ENCODE measurements around the gene ATP9B. TPM values are rescaled to one million over a fixed set of nuclear protein-coding genes. Genes with fewer than 3 reads are reported as not detected.

Gene ATP9B
- total RNA-seq, 2 donors from 2014 or later: 15.4 to 17.6 TPM

- Histone ChIP-seq H3K27ac (no peak overlapping the region), H3K36me3 (no peaks in the 10 kb centered on the region), H3K9me3 (no peaks in the 10 kb centered on the region), H3K27me3 (no peaks in the 10 kb centered on the region), H3K4me3 (no peak overlapping the region), H3K4me1 (no peaks in the 10 kb centered on the region)
- TF ChIP-seq, protein P1, sequence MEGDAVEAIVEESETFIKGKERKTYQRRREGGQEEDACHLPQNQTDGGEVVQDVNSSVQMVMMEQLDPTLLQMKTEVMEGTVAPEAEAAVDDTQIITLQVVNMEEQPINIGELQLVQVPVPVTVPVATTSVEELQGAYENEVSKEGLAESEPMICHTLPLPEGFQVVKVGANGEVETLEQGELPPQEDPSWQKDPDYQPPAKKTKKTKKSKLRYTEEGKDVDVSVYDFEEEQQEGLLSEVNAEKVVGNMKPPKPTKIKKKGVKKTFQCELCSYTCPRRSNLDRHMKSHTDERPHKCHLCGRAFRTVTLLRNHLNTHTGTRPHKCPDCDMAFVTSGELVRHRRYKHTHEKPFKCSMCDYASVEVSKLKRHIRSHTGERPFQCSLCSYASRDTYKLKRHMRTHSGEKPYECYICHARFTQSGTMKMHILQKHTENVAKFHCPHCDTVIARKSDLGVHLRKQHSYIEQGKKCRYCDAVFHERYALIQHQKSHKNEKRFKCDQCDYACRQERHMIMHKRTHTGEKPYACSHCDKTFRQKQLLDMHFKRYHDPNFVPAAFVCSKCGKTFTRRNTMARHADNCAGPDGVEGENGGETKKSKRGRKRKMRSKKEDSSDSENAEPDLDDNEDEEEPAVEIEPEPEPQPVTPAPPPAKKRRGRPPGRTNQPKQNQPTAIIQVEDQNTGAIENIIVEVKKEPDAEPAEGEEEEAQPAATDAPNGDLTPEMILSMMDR (IDR thresholded peaks at IDR 0.05): no peak
- no peak for DNase-seq (ENCODE audit: low spot score)
Observed at GRCh38 chr18:79384834-79385233, 315.6 kb downstream of the ATP9B start.

GRCh38 chr18:79385326-79385707 is 316.1 kb downstream of the ATP9B start:
- DNase-seq (ENCODE audit: low spot score): no peak
- TF ChIP-seq, protein P1 (IDR thresholded peaks at IDR 0.05): no peak
- H3K4me1 ChIP-seq: no peaks in the 10 kb centered on the region
- no peak overlapping the region for H3K4me3 ChIP-seq
- H3K9me3 ChIP-seq: no peaks in the 10 kb centered on the region
- H3K27ac ChIP-seq: no peak overlapping the region
- no peaks in the 10 kb centered on the region for H3K36me3 ChIP-seq
- H3K27me3 ChIP-seq: no peaks in the 10 kb centered on the region

DNA sequence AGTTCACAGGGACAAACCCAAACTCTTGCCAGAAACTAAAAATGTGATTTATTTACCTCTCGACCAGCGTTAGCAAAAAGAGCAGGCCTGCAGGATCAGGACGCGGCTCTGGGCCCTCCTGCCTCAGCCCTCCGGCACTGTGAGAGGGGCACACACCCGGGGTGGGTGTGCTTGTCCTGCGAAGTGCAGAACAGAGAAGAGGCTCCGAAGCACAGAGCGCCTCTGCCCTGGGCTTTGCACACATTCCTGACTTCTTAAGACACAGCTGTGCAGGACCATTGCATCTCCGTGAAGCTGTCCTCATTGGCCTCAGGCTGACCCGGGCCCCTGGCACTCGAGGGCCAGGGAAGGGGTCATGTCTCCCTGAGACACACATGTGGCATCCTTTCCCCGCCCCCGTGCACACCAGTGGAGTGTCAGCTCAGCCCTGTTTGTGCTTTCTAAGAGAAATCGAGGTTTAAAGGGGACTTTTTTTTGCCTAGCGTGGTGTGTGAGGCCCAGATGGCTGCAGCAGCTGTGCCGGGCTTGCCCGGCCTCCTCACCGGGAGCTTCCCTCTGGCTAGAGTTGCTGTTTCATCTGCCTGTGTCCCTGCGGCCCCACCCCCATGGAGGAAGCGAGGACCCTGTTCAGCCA is 316.6 kb downstream of the ATP9B start:
- Histone ChIP-seq H3K9me3 (no peaks in the 10 kb centered on the region), H3K27me3 (no peaks in the 10 kb centered on the region), H3K4me3 (no peak overlapping the region), H3K36me3 (no peaks in the 10 kb centered on the region), H3K27ac (no peak overlapping the region), H3K4me1 (no peaks in the 10 kb centered on the region)
- TF ChIP-seq, protein P1 (IDR thresholded peaks at IDR 0.05): no peak
- no peak for DNase-seq (ENCODE audit: low spot score)

DNA sequence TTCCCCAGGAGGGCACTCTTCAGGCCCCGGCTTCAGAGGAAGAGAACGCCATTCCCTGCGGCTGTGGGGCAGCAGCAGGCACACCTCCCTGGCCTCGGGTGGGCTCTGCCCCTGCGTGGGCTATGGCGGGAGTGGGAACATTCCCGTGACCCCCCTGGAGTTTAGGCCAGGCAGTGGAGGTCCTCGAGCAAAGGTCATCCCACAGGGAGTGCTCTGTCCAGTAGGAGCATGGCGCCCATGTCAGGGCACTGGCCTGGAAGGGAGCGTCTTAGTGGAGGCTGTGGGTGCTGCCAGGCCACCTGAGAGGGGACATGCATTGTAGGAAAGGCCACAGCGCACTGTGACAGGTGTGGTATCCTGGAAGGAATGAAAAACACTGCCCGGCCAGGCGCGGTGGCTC is 317.4 kb downstream of the ATP9B start:
- DNase-seq (ENCODE audit: low spot score): no peak
- TF ChIP-seq, protein P1 (IDR thresholded peaks at IDR 0.05): no peak
- Histone ChIP-seq H3K36me3 (no peaks in the 10 kb centered on the region), H3K27me3 (no peaks in the 10 kb centered on the region), H3K4me3 (no peak overlapping the region), H3K27ac (no peak overlapping the region), H3K4me1 (no peaks in the 10 kb centered on the region), H3K9me3 (no peaks in the 10 kb centered on the region)

GRCh38 chr18:79387214-79387613 is 318.0 kb downstream of the ATP9B start:
- H3K27me3 ChIP-seq: no peaks in the 10 kb centered on the region
- no peak overlapping the region for H3K27ac ChIP-seq
- DNase-seq (ENCODE audit: low spot score): no peak
- H3K4me3 ChIP-seq: no peak overlapping the region
- no peaks in the 10 kb centered on the region for H3K9me3 ChIP-seq
- no peaks in the 10 kb centered on the region for H3K36me3 ChIP-seq
- TF ChIP-seq, protein P1 (IDR thresholded peaks at IDR 0.05): no peak
- no peaks in the 10 kb centered on the region for H3K4me1 ChIP-seq

GRCh38 chr18:79387615-79388014 is 318.4 kb downstream of the ATP9B start:
- no peak for DNase-seq (ENCODE audit: low spot score)

More at GRCh38 chr18:79387615-79388014, 318.4 kb downstream of the ATP9B start:
- Histone ChIP-seq H3K27ac (no peak overlapping the region), H3K36me3 (no peaks in the 10 kb centered on the region), H3K4me3 (no peak overlapping the region), H3K4me1 (peaks cover 0 to 2% of the 10 kb centered on the region in 2 donors), H3K9me3 (no peaks in the 10 kb centered on the region), H3K27me3 (no peaks in the 10 kb centered on the region)
- TF ChIP-seq, protein P1 (IDR thresholded peaks at IDR 0.05): no peak

All from right atrium auricular region (tissue), 2 donors.